GM23338 (cell line): ENCODE data around the gene LEPR.

ENCODE experiments used
- CREB1 ChIP-seq: fragments of 250-450 bp; sonication (Bioruptor Pico); IDR thresholded peaks from 2 replicates; pipeline ENCODE4 v1.5.0; 2020; ENCODE audit warnings: low read depth, mild to moderate bottlenecking, moderate library complexity
- EZH2 ChIP-seq: fragments of 200-600 bp; sonication (generic); IDR thresholded peaks from one replicate; pipeline ENCODE4 v1.8.0; 2017; ENCODE audit warnings: antibody characterized with exemption, mild to moderate bottlenecking, low read depth; ENCODE audit not compliant: unreplicated experiment
- EZH2phosphoT487 ChIP-seq: fragments of 200-600 bp; sonication (generic); IDR thresholded peaks from one replicate; pipeline ENCODE4 v1.8.1; 2018; ENCODE audit warnings: antibody characterized with exemption; ENCODE audit not compliant: unreplicated experiment
- POLR2AphosphoS5 ChIP-seq: IDR thresholded peaks from 2 replicates; pipeline ENCODE4 v1.6.1; 2016; ENCODE audit warnings: antibody characterized with exemption, low read depth
- ZNF114 ChIP-seq: fragments of 250-450 bp; sonication (Bioruptor Pico); IDR thresholded peaks from 2 replicates; pipeline ENCODE4 v1.5.0; 2020; ENCODE audit warnings: mild to moderate bottlenecking, moderate library complexity
- TF ChIP-seq, protein P1 (sequence below), 2 experiments: fragments of 200-600 bp in 1 of 2; sonication (generic) in 1 of 2; conservative IDR thresholded peaks; 2 replicates each; pipeline versions ENCODE4 v1.5.1 to v1.6.1; 2016 to 2017; ENCODE audit warnings: antibody characterized with exemption in 2 of 2, low read depth in 2 of 2, mild to moderate bottlenecking in 2 of 2, moderate library complexity in 1 of 2

DNA sequence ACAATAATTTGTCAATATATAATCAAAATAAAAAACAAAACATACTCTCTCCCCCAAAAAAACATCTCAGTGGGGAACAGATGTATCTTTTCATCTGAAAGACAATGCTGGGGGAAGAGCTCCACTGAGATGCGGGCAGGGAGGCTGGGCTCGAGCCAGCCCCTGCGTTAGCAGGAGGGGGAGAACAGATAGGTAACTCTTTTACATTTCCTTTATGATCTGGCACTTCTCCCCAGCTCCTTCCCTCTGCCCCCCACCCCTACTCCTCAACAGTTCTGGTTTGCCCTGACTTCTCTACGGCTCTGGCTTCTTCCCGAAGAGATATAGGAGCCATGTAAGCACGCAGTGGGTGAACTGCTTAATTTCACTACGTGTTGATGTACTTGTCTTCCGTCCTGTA lies 12.4 kb downstream of the LEPR start:
- TF ChIP-seq POLR2AphosphoS5 (no peak), CREB1 (CRISPR knock-in tag) (no peak), EZH2phosphoT487 (no peak), EZH2 (no peak), ZNF114 (no peak)
- TF ChIP-seq, protein P1, sequence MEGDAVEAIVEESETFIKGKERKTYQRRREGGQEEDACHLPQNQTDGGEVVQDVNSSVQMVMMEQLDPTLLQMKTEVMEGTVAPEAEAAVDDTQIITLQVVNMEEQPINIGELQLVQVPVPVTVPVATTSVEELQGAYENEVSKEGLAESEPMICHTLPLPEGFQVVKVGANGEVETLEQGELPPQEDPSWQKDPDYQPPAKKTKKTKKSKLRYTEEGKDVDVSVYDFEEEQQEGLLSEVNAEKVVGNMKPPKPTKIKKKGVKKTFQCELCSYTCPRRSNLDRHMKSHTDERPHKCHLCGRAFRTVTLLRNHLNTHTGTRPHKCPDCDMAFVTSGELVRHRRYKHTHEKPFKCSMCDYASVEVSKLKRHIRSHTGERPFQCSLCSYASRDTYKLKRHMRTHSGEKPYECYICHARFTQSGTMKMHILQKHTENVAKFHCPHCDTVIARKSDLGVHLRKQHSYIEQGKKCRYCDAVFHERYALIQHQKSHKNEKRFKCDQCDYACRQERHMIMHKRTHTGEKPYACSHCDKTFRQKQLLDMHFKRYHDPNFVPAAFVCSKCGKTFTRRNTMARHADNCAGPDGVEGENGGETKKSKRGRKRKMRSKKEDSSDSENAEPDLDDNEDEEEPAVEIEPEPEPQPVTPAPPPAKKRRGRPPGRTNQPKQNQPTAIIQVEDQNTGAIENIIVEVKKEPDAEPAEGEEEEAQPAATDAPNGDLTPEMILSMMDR (conservative IDR thresholded peaks at IDR 0.05; ENCODE audit: low read depth in 2 of 2) = no peak
